IMR-90 (cell line): ENCODE data around the gene NECTIN4. TPM values are rescaled to one million over a fixed set of nuclear protein-coding genes. Genes with fewer than 3 reads are reported as not detected.
A peak's percentile ranks its signal among the peaks of the same experiment; 100 is the strongest.

Experiments used
- ATAC-seq: fragments of 200-7000 bp; cut with Tn5 transposase; 2 replicates; pipeline ENCODE4 v1.9.1; 2020; ENCODE audit warnings: low read depth, mild to moderate bottlenecking, moderate library complexity
- BruUV-seq: library from RNA; stranded (reverse); fragments of 400-500 nt; replicated peaks from 2 replicates; lab custom pipeline; 2021; lab: Mats Ljungman, UMichigan
- CTCF ChIA-PET: fragments of 300-600 bp; formaldehyde crosslinking; extraction: SDS; loops from one replicate; lab custom pipeline; 2021; ENCODE audit warnings: antibody characterized with exemption; lab: Yijun Ruan, JAX
- POLR2A ChIA-PET: fragments of 300-600 bp; sonication (Branson Sonifier 250); formaldehyde crosslinking; loops from one replicate; lab custom pipeline; 2022; ENCODE audit warnings: antibody characterized with exemption; ENCODE audit not compliant: unreplicated experiment; lab: Charles Lee
- DNase-seq: peaks from one replicate; pipeline ENCODE4 v3.0.0; 2013
- H2AFZ ChIP-seq: replicated peaks from 2 replicates; pipeline ENCODE3; 2013; ENCODE audit warnings: low read length, mild to moderate bottlenecking; ENCODE audit not compliant: poor library complexity
- H2AK5ac ChIP-seq: 2 replicates; pipeline ENCODE4 v1.6.1; 2013; ENCODE audit warnings: low read depth, low read length, inconsistent platforms
- H2AK9ac ChIP-seq: replicated peaks from 2 replicates; pipeline ENCODE3; 2013; ENCODE audit warnings: mild to moderate bottlenecking, low read depth, low read length, moderate library complexity; ENCODE audit not compliant: poor library complexity
- H2BK120ac ChIP-seq: 2 replicates; pipeline ENCODE4 v1.6.1; 2013; ENCODE audit warnings: low read depth, low read length, inconsistent platforms
- H2BK15ac ChIP-seq: 3 replicates; pipeline ENCODE4 v1.6.1; 2013; ENCODE audit warnings: low read depth, low read length, inconsistent platforms
- H2BK20ac ChIP-seq: 2 replicates; pipeline ENCODE4 v1.6.1; 2013; ENCODE audit warnings: low read depth, mild to moderate bottlenecking, inconsistent platforms, low read length, moderate library complexity
- H2BK5ac ChIP-seq: 2 replicates; pipeline ENCODE4 v1.6.1; 2013; ENCODE audit warnings: mild to moderate bottlenecking, low read depth, low read length, inconsistent platforms; ENCODE audit not compliant: poor library complexity, severe bottlenecking
- H3K14ac ChIP-seq: replicated peaks from 2 replicates; pipeline ENCODE4 v1.6.1; 2013; ENCODE audit warnings: low read depth, low read length, inconsistent platforms
- H3K18ac ChIP-seq: 2 replicates; pipeline ENCODE4 v1.6.1; 2013; ENCODE audit warnings: low read depth, low read length, control low read depth
- H3K23ac ChIP-seq: 2 replicates; pipeline ENCODE4 v1.6.1; 2013; ENCODE audit warnings: low read depth, low read length, inconsistent platforms
- H3K27ac ChIP-seq: 2 replicates; pipeline ENCODE4 v1.5.1; 2013; ENCODE audit warnings: mild to moderate bottlenecking, control low read depth, low read length; ENCODE audit not compliant: insufficient read depth
- H3K27me3 ChIP-seq: 2 replicates; pipeline ENCODE4 v1.6.1; 2013; ENCODE audit warnings: low read length; ENCODE audit not compliant: control insufficient read depth, insufficient read depth
- H3K36me3 ChIP-seq: 2 replicates; pipeline ENCODE4 v1.6.1; 2013; ENCODE audit warnings: low read length, mixed read lengths; ENCODE audit not compliant: control insufficient read depth, insufficient read depth
- H3K4ac ChIP-seq: 2 replicates; pipeline ENCODE4 v1.6.1; 2013; ENCODE audit warnings: low read depth, low read length, inconsistent platforms
- H3K4me1 ChIP-seq: 2 replicates; pipeline ENCODE4 v1.6.1; 2013; ENCODE audit warnings: low read length, mixed read lengths; ENCODE audit not compliant: control insufficient read depth, insufficient read depth
- H3K4me2 ChIP-seq: 2 replicates; pipeline ENCODE4 v1.6.1; 2013; ENCODE audit warnings: low read depth, mild to moderate bottlenecking, control low read depth, low read length, moderate library complexity
- H3K4me3 ChIP-seq: 2 replicates; pipeline ENCODE4 v1.5.1; 2013; ENCODE audit warnings: low read depth, mild to moderate bottlenecking, control low read depth, low read length, moderate library complexity; ENCODE audit not compliant: insufficient read depth
- H3K56ac ChIP-seq: 2 replicates; pipeline ENCODE4 v1.6.1; 2013; ENCODE audit warnings: low read length, inconsistent platforms; ENCODE audit not compliant: insufficient read depth; ENCODE audit errors: extremely low read depth
- H3K79me1 ChIP-seq, 2 experiments: 2 replicates each; pipeline ENCODE4 v1.6.1; 2013; ENCODE audit warnings: low read length in 2 of 2, inconsistent platforms in 1 of 2, low read depth in 1 of 2
- H3K9ac ChIP-seq: 2 replicates; pipeline ENCODE4 v1.6.1; 2013; ENCODE audit warnings: low read depth, low read length, control low read depth
- H3K9me1 ChIP-seq: 2 replicates; pipeline ENCODE4 v1.6.1; 2013; ENCODE audit warnings: low read length, inconsistent platforms; ENCODE audit not compliant: insufficient read depth
- H3K9me3 ChIP-seq: 2 replicates; pipeline ENCODE4 v1.6.1; 2013; ENCODE audit warnings: low read length; ENCODE audit not compliant: control insufficient read depth, insufficient read depth
- H4K20me1 ChIP-seq: 2 replicates; pipeline ENCODE4 v1.6.1; 2013; ENCODE audit warnings: low read length, inconsistent platforms; ENCODE audit not compliant: insufficient read depth
- H4K5ac ChIP-seq: 2 replicates; pipeline ENCODE4 v1.6.1; 2013; ENCODE audit warnings: mild to moderate bottlenecking, low read depth, low read length, control low read depth
- H4K8ac ChIP-seq, 2 experiments: 2 replicates each; pipeline ENCODE4 v1.6.1; 2013; ENCODE audit warnings: low read depth in 2 of 2, low read length in 2 of 2, control low read depth in 1 of 2, inconsistent platforms in 1 of 2
- H4K91ac ChIP-seq: 2 replicates; pipeline ENCODE4 v1.6.1; 2013; ENCODE audit warnings: low read depth, low read length, inconsistent platforms; ENCODE audit not compliant: insufficient read depth
- BHLHE40 ChIP-seq: fragments of 150-350 bp; IDR thresholded peaks from 2 replicates; pipeline ENCODE4 v1.6.1; 2016; ENCODE audit warnings: mild to moderate bottlenecking, low read depth, low read length
- CEBPB ChIP-seq: IDR thresholded peaks from 2 replicates; pipeline ENCODE4 v1.6.1; 2012; ENCODE audit warnings: low read depth, low read length, improper control_type of control experiment
- CHD1 ChIP-seq: IDR thresholded peaks from 2 replicates; pipeline ENCODE4 v1.6.1; 2012; ENCODE audit warnings: low read depth, low read length, improper control_type of control experiment
- CTCF ChIP-seq: conservative IDR thresholded peaks from 2 replicates; pipeline ENCODE4 v1.5.1; 2012; ENCODE audit warnings: mild to moderate bottlenecking, low read depth, low read length, improper control_type of control experiment
- ELK1 ChIP-seq: fragments of 150-350 bp; IDR thresholded peaks from 2 replicates; pipeline ENCODE4 v1.6.1; 2016; ENCODE audit warnings: low read depth, mild to moderate bottlenecking, low read length, moderate library complexity, borderline replicate concordance
- FOS ChIP-seq: fragments of 150-350 bp; IDR thresholded peaks from 2 replicates; pipeline ENCODE4 v1.6.1; 2016; ENCODE audit warnings: low read depth, low read length
- MAFK ChIP-seq: IDR thresholded peaks from 2 replicates; pipeline ENCODE4 v1.6.1; 2012; ENCODE audit warnings: low read depth, low read length, improper control_type of control experiment
- MAZ ChIP-seq: IDR thresholded peaks from 2 replicates; pipeline ENCODE4 v1.6.1; 2012; ENCODE audit warnings: low read depth, mild to moderate bottlenecking, low read length, improper control_type of control experiment, moderate library complexity, borderline replicate concordance
- MXI1 ChIP-seq: IDR thresholded peaks from 2 replicates; pipeline ENCODE4 v1.6.1; 2012; ENCODE audit warnings: low read depth, mild to moderate bottlenecking, low read length, moderate library complexity, borderline replicate concordance
- NFE2L2 ChIP-seq: fragments of 150-350 bp; IDR thresholded peaks from 2 replicates; pipeline ENCODE4 v1.6.1; 2016; ENCODE audit warnings: low read depth, mild to moderate bottlenecking, low read length
- POLR2A ChIP-seq: IDR thresholded peaks from 2 replicates; pipeline ENCODE4 v1.6.1; 2012; ENCODE audit warnings: mild to moderate bottlenecking, low read depth, low read length
- RAD21 ChIP-seq: IDR thresholded peaks from 2 replicates; pipeline ENCODE4 v1.6.1; 2012; ENCODE audit warnings: low read length, improper control_type of control experiment
- RCOR1 ChIP-seq: IDR thresholded peaks from 2 replicates; pipeline ENCODE4 v1.6.1; 2012; ENCODE audit warnings: mild to moderate bottlenecking, low read length, improper control_type of control experiment; ENCODE audit not compliant: insufficient replicate concordance
- RFX5 ChIP-seq: IDR thresholded peaks from 2 replicates; pipeline ENCODE4 v1.8.0; 2012; ENCODE audit warnings: low read depth, mild to moderate bottlenecking, low read length, moderate library complexity
- SMC3 ChIP-seq: fragments of 150-350 bp; IDR thresholded peaks from 2 replicates; pipeline ENCODE4 v1.6.1; 2016; ENCODE audit warnings: low read depth, mild to moderate bottlenecking, antibody characterized with exemption, low read length, moderate library complexity
- USF2 ChIP-seq: fragments of 150-350 bp; IDR thresholded peaks from 2 replicates; pipeline ENCODE4 v1.6.1; 2017; ENCODE audit warnings: mild to moderate bottlenecking, antibody characterized with exemption, low read length, low read depth
- WGBS, 2 experiments: methylation state at CpG; one replicate each; pipeline versions ENCODE4 v1.1.5 to v1.1.7; 2013; ENCODE audit warnings: missing lambda C conversion rate in 2 of 2; ENCODE audit not compliant: insufficient read length in 1 of 2; ENCODE audit errors: extremely low coverage in 2 of 2; 5-methylcytosine and 5-hydroxymethylcytosine counted together
- dilution Hi-C: fragments of 300-500 bp; cut with HindIII; formaldehyde crosslinking; loops from one replicate; pipeline ENCODE4 v1.14.3; 2018; ENCODE audit warnings: low sequenced_read_pairs; ENCODE audit not compliant: unreplicated experiment
- in situ Hi-C: fragments of 300-500 bp; cut with MboI; formaldehyde crosslinking; loops from 3 replicates; pipeline ENCODE4 v1.14.3; 2019; ENCODE audit warnings: low sequenced_read_pairs, inconsistent platforms, mixed read lengths
- intact Hi-C: fragments of 100-400 bp; cut with micrococcal nuclease; formaldehyde crosslinking; loops from 2 replicates; pipeline ENCODE4 v1.10.0; 2022
- polyA plus RNA-seq, 3 experiments: library from polyadenylated mRNA; depleted of rRNA; stranded (reverse); fragments of >200 nt; gene quantifications; 2 replicates each; pipeline ENCODE4 v1.2.3, GENCODE V29; 2012; ENCODE audit warnings: low replicate concordance in 1 of 3
- total RNA-seq: library from RNA; depleted of rRNA; stranded (reverse); fragments of >200 nt; gene quantifications from 2 replicates; pipeline ENCODE4 v1.2.3, GENCODE V29; 2012

Gene NECTIN4
- total and polyA plus RNA-seq, 2 of the 4 experiments (the other 2 are of a cell fraction), result 0.18 to 0.24 TPM

- no peaks in the 10 kb centered on the region for H3K27me3 ChIP-seq
- WGBS, 2 experiments, result 100% methylated on average over 1 of the region's 1 CpG; no CpG with 5 or more reads in 1 of the 2 experiments
- H3K18ac ChIP-seq, result no peak overlapping the region
- H4K20me1 ChIP-seq, result peaks cover 51% of the 10 kb centered on the region
- intact Hi-C loops (no loop called here), in situ Hi-C loops (no loop called here), dilution Hi-C loops (no loop called here)
- H2BK15ac ChIP-seq, result no peak overlapping the region
- peaks cover 21% of the 10 kb centered on the region for H3K9me1 ChIP-seq
- H4K91ac ChIP-seq, result no peak overlapping the region
- DNase-seq (no peak), ATAC-seq (no peak)
- no peak overlapping the region for H2BK20ac ChIP-seq
- H2AK5ac ChIP-seq, result no peak overlapping the region
- H3K36me3 ChIP-seq, result peaks cover 6% of the 10 kb centered on the region
- no peak overlapping the region for H2AK9ac ChIP-seq
- no peak overlapping the region for H4K5ac ChIP-seq
- POLR2A ChIA-PET, result no interaction called here
- no peak overlapping the region for H4K8ac ChIP-seq
- H3K4me1 ChIP-seq, result peaks cover 7% of the 10 kb centered on the region
- peak overlapping the region; percentile 65; the same call in 1 of the 2 replicates for H3K23ac ChIP-seq
- H3K9ac ChIP-seq, result no peak overlapping the region
- TF ChIP-seq BHLHE40 (no peak), FOS (no peak), CTCF (no peak), ELK1 (no peak), CEBPB (no peak), RFX5 (no peak), USF2 (no peak), RCOR1 (no peak), NFE2L2 (no peak), RAD21 (no peak), SMC3 (no peak), MXI1 (no peak), MAFK (no peak), POLR2A (no peak), CHD1 (no peak), MAZ (no peak)
- H2BK120ac ChIP-seq, result no peak overlapping the region
- no peak overlapping the region for H3K4me2 ChIP-seq
- H3K9me3 ChIP-seq, result no peaks in the 10 kb centered on the region
- no peak overlapping the region for H3K4me3 ChIP-seq
- H3K27ac ChIP-seq, result no peak overlapping the region
- BruUV-seq, result no TSS peak
- CTCF ChIA-PET, result no interaction called here
- no peak overlapping the region; the same call in 1 of the 2 replicates for H3K4ac ChIP-seq
- peaks cover 17 to 80% of the 10 kb centered on the region in 2 experiments for H3K79me1 ChIP-seq
- H3K56ac ChIP-seq, result no peak overlapping the region
- no peak overlapping the region for H2AFZ ChIP-seq
- H2BK5ac ChIP-seq, result peak overlapping the region; percentile 46
- H3K14ac ChIP-seq, result no peak overlapping the region
Observed at GRCh38 chr1:161113915-161114314, 24.6 kb upstream of the NECTIN4 start.
